HG03045 (cell line): ENCODE measurements around the gene TMTC3.
"Not testable (repeated sequence)": the region's sequence is repeated elsewhere in the genome, so short reads cannot be mapped to it uniquely, and the experiment has no call there.

ENCODE experiments used
- ATAC-seq: cut with Tn5 transposase; IDR thresholded peaks from one replicate; pipeline ENCODE4 v1.9.1; 2021; ENCODE audit warnings: mild to moderate bottlenecking, moderate library complexity; ENCODE audit not compliant: unreplicated experiment

TMTC3 gene

DNA sequence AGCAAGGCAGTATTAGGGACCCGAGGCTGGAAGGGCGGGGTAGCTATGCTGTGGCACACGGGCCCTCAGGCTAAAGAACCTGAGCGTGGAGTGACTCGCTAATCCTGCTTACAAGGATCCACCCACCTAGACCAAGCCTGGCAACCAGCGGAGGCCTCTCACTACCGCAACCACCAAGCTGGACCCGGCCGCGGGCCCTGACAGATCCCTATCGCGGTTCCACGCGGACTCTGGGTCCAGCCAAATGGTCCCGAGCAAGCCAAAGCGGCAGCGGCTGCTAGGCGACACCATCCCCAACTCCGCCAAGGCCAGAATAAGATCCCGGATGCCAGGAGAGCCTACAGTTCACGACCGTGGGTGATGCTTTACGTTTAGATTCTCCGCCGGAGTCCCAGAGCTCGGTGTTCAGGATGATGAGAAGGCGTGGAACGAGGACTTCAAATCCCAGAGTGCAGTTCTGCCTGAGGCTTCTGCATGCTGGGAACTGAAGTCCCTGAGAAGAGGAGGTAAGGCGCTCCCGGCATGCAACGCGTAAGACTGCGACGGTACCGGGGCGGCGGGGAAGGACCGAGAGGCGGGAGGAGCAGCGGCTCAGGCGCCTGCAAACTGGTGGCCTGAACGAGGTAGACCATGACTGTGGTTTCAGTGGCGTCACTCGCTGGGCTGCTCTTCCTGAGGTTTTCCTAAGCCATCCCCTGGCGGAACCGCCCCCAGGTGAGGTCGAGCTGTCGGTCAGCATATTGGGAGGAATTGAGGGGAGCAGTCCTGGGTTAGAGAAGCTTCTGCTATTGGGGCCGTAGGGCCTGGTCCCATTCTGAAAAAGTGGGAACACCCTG is at the start of gene TMTC3, which contains the start of gene CEP290:
TSS of gene TMTC3 (plus strand) at position 534 of the 836 bp plus-strand sequence. CDS start 6,009 bp downstream, outside the sequence.
TSS of gene CEP290 (minus strand) at position 315 of the 836 bp plus-strand sequence. CDS start 781 bp downstream, outside the sequence.
- peak; percentile 96 for ATAC-seq

DNA sequence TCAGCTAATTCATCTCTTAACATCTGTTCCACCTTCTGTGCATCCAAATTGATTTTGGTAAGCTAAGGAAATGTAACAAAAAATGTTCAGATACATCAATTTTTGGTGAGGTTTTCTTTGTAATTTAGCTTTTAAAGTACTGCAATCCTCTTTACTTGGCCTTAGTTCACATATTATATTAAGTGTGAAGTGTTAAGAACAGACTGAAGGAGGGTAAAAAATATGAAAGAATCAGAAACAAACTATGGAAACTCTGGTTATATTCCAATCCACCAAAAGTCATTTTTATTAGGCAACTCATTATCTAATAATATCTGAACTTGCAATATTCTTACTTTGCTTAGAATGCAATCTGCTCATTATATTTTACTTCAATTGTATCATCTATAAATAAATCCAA is 49.3 kb upstream of the TMTC3 start:
- no peak for ATAC-seq

DNA sequence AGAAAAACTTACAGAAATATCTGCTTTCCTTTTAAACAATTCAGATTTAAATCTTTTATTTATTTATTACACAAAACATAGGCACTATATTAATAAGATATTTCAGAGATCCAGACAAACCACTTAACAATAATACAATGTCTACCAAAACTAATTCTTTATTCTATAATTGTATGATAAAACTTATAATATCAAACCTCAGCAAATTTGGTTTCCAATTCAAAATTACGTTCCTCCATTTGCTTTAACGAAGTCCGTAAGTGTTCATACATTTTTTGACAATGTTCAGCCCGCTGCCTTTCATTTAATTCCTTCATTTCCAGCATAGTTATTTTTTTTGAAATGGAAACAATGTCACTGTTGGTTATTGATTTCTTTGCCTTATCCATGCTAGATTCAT is 48.5 kb upstream of the TMTC3 start:
- no peak for ATAC-seq

DNA sequence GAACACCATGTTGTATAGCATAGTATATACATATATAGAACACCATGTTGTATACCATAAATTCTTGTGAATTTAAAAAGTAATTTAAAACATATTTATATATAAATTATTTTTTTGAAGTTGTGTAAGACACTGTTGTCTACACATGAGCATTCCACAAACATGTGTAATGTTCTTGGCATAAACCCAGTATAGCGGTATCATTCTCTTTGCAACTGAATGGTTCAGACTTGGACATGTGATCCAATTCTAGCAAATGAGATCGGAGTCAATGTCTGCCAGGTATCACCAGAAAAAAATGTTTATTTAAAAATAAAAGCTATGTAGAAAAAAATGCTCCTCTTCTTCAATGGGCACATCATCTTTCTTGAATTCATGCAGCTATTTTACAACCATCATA is 34.1 kb upstream of the TMTC3 start:
- ATAC-seq = no peak

DNA sequence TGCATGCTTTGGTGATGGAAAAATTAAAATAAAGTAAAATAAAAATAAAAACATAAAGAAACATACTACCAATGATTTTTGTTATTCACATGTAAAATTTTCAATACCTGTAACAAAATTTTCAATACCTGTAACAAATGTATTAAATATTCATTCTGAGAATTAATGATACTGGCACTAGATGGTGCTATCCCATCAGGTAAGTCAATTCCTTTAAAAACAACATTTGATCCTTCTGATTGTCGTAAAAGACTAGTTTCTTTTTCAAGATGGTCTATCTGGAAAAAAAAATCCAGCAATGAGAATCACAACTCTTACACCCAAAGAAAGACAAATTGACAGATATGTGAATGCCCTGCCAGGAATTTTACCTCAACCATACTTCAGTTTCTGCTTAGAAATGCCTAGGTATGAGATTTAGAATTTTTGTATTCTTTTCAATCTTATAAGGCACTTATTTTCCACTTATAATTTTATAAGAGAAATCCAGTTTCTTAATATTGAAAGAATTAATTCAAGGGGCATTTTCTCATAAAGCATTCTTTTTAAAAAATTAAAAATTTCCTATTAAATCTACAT is 30.9 kb upstream of the TMTC3 start:
- no peak for ATAC-seq

DNA sequence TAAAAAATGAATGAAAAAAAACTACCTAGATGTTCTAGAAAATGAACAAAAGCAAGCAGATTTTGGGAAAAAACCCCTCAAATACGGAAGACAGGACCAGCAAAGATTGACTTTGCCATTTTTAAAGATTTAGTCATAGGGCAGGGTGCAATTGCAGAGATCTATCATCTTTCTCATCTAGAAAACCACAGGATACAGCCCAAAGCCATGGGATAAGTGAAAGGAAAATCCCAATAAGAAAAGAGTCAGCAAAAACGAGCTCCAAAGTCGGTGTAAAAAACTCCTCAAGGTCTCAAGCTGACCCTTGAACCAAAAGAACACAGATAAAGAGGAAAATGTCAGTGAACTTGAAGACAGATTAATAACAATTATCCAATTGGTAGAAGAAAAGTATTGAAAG is 28.2 kb upstream of the TMTC3 start:
- ATAC-seq = no peak

DNA sequence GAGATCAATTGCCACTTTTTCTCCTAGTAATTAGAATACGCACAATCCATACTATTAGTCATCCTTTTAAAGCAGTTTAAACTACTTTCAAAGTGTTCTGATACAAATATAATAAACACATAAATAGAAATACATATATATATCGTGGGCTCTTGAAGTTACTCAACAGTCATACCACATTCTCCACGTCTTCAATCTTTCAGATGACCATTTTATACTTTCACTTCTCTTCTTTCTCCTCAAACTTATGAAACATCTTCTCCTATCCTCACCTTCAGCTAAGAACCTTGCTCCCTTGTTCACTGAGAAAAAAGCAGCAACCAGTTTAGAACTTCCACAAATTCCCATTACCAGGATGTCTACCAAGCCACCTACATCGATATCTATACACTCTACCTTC is 19.4 kb upstream of the TMTC3 start:
- ATAC-seq = no peak

DNA sequence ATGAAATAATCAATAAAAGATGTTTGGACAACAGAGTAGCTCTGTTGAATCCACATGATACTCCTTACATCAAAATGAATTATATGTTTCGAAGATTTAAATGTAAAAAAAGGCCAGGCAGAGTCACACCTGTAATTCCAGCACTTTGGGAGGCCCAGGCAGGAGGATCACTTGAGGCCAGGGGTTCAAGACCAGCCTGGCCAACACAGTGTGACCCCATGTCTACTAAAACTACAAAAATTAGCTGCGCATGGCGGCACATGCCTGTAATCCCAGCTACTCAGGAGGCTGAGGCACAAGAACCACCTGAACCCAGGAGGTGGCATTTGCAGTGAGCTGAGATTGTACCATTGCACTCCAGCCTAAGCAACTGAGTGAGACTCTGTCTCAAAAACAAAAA is 15.0 kb upstream of the TMTC3 start:
- ATAC-seq = no peak

DNA sequence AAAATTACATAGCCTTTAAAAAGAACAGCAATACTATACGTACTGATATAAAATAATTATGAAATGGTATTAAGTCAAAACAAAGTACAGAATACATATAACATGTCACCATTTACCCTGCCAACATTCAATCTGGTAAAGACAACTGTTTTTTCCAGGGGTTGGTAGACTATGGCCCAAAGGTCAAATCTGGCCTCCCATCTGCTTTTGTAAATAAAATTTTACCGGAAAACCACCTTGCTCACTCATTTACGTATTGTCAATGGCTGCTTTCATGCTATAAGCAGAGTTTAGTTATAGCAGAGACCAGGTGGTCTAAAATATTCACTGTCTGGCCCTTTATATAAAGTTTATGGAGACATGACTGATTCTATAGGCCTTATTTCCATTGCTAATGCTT is 14.3 kb upstream of the TMTC3 start:
- no peak for ATAC-seq

DNA sequence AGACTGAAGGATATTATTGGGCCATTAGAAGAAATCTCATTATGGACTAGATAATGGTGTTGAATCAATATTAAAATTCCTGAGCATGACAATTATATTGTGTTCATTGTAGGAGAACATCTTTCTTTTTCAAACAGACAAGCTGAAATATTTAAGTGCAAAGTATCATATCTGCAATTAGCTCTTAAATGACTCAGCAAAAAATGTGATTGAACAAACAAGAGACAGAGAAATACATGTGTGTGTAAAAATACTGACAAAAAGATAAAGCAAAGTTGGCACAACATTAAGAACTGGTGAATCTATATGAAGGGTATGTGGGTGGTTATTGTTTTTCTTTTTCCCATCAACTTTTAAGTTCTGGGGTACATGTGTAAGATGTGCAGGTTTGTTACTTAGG is 9.7 kb upstream of the TMTC3 start:
- no peak for ATAC-seq

DNA sequence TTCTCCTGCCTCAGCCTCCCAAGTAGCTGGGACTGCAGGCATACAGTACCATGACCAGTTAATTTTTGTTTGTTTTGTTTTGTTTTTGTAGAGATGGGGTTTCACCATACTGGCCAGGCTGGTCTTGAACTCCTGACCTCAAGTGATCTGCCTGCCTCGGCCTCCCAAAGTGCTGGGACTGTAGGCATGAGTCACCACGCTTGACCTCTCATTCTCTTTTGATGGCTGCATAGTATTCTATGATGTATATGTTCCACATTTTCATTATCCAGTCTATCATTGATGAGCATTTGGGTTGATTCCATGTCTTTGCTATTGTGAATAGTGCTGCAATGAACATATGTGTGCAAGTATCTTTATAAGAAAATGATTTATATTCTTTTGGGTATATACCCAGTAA is 8.9 kb upstream of the TMTC3 start:
- ATAC-seq = not testable (repeated sequence)

DNA sequence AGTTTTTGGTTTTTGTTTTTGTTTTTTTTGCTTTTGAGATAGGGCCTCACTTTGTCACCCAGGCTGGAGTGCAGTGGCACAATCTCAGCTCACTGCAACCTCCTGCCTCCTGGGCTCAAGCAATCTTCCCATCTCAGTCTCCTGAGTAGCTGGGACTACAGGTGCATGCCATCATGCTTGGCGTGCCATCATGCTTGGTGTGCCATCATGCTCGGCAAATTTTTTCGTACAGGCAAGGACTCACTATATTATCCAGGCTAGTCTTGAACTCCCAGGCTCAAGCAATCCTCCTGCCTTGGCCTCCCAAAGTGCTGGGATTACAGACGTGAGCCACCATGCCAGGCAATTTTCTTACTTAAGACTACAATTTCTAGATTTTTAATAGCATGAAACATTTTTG is 2.4 kb upstream of the TMTC3 start:
- ATAC-seq = not testable (repeated sequence)

DNA sequence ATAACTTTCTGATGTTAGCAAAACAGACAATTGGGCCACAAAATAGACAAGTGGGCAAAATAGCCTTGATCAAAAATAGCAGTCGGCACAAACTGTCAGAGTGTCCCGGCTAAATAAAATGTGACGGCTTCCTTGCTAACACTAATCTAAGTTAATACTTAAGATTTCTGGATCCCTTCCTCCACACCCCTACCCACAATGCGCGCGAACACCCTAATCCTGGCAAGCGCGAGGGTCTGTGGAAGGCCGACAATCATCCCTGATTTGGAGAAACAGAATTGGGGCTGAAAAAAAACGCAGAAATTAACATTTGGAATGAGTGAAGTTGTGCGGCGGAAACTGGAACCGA is 708 bp upstream of the TMTC3 start:
- no peak for ATAC-seq

DNA sequence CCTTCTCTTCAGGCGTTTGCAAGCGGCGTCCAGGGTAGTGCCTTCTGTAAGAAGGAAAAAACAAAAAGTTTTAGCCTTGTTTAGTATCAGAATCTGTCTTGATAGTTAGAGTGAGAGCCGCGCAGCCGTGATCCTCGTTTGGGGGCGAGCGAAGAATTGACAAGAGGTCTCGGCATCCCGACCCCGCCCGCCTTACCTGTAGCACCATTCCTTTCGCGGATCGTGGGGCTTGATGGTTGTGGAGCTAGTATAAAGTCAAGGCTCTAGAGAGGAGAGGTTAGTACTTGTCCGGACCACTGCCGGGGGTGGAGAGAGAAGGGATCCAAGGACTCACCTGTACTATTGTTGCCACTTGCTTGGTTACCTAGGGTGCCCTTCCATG is 494 bp downstream of the TMTC3 start:
- peak; percentile 4 for ATAC-seq

DNA sequence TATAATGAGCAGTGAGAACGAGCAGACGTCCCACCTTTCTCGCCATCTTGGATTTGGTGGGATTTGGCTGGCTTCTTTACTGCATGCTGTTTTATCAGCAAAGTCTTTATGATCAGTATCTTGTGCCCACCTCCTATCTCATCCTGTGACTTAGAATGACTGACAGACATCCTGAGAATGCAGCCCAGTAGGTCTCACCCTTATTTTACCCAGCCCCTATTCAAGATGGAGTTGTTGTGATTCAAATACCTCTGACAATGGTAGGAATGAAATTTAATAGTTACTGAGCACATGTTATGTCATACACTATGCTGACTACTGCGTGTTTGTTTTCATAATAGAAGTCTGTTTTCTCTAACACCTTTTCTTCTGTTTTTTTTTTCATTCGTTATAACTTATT is 1.9 kb downstream of the TMTC3 start:
- no peak for ATAC-seq

DNA sequence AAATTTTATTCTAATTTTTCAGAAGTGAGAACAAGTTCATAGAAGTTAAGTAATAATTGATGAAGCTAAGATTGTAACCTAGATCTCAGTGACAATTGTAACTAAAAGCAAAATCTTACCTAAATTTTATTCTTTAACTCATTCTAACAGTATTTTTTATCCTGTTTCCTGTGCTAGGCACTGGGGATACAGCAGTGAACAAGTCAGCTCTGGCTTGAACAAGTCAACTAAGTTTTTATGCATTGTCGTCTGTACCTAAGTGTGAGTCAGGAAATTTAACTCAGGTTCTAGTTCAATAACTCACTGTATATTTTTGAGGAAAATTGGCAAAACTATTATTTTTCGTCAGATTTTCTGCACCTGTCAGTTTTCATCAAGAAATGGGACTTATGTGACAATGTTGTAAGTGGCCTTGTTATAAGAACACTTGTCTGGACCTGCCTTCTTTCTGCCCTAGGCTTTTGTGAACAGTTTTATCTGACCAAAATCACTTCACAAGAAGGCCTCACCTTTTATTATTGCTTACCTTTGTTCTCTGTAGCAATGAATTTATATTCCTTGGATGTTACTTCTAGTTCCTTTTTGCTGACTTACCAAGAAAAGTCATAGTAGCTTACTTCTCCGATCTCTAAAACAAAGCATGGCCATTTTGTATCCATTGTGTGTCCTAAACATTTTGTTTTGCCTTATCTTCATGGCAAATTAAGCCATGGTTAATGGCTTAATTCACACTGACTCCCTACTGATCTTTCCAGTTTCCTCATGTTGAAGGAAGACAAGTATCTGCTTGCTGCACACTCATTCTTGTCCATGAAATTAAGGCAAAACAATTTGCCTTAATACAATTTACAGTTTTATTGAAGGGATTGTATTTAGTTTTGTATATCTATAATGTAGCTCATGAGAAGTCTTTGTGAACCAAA is 2.7 kb downstream of the TMTC3 start:
- ATAC-seq = no peak

DNA sequence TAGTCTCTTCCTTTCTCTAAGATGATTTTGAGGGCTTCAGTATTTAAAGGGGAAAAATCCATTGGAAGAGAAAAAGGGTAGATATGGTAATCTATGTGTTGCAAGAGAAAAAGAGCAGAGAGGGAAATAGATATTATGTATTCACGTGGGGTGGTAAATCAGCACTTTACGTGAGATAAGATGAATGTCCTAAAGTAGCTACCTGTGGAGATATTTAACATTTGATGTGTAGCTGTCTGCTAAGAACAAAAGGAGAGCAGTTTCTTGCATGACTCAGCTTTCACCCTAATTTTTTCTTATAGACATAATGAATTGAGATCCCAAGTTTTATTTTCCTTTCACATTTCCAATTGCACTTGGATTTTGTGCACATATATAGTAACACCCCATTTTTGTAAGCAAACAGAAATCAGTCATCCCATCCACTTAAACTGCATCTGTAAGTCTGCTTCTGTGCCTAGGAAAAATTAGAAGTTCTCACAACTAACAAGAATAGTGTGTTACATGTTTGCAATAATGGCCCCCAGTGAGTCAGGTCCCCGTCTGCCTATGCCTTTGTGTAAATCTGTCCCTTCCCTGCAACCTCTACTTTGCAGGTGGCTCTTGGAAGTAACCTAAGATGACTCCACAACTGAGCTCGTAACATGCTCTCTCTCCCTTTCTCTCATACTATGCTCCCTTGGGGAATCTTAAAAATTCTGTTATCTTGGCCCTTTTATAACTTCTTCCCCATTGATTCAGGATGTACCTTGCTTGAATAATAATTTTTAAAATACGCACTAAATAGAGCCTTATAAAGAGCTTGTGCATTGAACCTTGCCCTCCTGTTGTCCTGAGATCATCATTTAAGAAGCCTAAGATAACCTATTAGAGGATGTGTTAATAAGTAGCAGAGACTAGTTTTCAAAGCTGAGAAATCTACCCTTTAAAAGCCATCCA is 3.7 kb downstream of the TMTC3 start:
- no peak for ATAC-seq

DNA sequence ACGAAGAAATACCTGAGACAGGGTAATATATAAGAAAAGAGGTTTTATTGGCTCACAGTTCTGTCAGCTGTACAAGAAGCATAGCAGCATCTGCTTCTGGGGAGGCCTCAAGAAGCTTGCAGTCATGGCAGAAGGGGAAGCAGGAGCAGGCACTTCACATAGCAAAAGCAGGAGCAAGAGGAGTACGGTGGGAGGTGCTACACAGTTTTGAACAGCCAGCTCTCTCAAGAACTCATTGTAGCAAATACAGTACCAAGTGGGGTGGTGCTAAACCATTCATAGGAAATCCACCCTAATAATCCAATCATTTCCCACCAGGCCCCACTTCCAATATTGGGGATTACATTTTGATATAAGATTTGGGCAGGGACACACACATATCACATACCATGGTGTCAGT is 8.0 kb downstream of the TMTC3 start:
- ATAC-seq = no peak

DNA sequence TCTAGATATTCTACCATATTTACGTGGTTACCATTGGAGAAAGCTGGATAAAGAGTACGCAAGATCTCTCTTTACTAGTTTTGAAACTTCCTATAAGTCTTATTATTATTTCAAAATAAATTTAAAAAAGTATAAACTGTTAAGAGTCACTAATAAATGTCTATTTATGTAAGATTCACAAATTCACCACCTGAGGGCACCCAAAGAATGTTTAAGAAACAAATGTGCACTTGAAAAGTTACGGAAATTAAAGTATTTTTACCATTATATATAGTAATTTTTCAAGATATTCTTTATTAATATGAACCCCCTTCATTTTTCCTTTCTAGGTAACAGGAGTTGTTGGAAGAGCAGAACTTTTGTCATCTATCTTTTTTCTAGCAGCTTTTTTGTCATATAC is 11.9 kb downstream of the TMTC3 start:
- ATAC-seq = no peak

DNA sequence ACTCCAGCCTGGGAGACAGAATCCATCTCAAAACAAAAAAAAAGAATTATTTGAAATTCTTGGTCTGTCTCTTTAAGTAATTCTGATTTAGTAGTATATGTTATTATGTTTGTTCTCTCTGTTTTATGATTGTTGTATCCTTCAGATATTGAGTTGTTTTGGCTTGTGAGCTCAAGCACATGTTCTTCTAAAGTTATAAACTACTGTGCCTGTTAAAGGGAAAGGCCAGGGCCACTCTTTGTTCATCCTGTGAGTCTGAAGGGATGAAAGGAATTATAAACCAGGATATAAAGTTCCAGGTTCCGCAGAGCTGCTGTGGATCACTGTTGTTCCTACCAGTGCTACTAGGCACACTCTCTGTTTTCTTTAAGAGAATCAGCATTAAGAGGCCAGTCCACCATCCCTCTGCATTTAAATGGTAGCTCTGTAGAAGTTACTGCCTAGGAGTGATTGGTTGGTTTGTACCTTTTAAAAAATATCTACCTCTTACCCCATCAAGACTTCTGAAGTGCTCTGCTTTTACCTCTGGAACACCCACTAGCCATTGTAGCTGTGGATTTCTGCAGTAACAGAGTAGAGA is 14.1 kb downstream of the TMTC3 start:
- ATAC-seq = no peak
